ENCODE results near the gene C17orf113.

The C17orf113 gene

GRCh38 chr17:42075789-42076188, 25.4 kb upstream of the C17orf113 start:
- Histone ChIP-seq H2AFZ (ENCODE audit: low read depth, low read length) (no peak overlapping the region), H4K20me1 (ENCODE audit: insufficient read depth, low read length) (no peaks in the 10 kb centered on the region), H3K4me1 (ENCODE audit: insufficient read depth, low read length) (peaks cover 7% of the 10 kb centered on the region; the same call in 1 of the 2 replicates), H3K27ac (ENCODE audit: low read length) (no peak overlapping the region), H3K9ac (ENCODE audit: low read depth, low read length) (no peak overlapping the region), H3K36me3 (ENCODE audit: insufficient read depth, low read length) (no peaks in the 10 kb centered on the region), H3K9me3 (ENCODE audit: insufficient read depth, low read length, severe bottlenecking) (no peaks in the 10 kb centered on the region), H3K27me3 (ENCODE audit: insufficient read depth, low read length, poor library complexity) (peaks cover 18% of the 10 kb centered on the region), H3K4me2 (ENCODE audit: insufficient read depth, low read length) (no peak overlapping the region), H3K4me3 (ENCODE audit: low read depth in 1 of 2, low read length in 2 of 2) (no peak overlapping the region), H3K79me2 (ENCODE audit: insufficient read depth, low read length) (no peaks in the 10 kb centered on the region)
- TF ChIP-seq EZH2 (IDR thresholded peaks at IDR 0.05; ENCODE audit: borderline replicate concordance, low read depth, low read length, severe bottlenecking) (no peak), CTCF (IDR thresholded peaks at IDR 0.05; ENCODE audit: borderline replicate concordance, extremely low read depth, low read length, poor library complexity, severe bottlenecking) (no peak)
- DNase-seq, result no peak
- ATAC-seq (ENCODE audit: insufficient read depth, low read depth), result no peak

GRCh38 chr17:42072323-42073187, 22.2 kb upstream of the C17orf113 start:
- Histone ChIP-seq H3K4me3 (ENCODE audit: low read depth in 1 of 2, low read length in 2 of 2) (no peak overlapping the region; a peak in 1 of 4 replicates), H3K27me3 (ENCODE audit: insufficient read depth, low read length, poor library complexity) (peaks cover 18% of the 10 kb centered on the region), H3K4me1 (ENCODE audit: insufficient read depth, low read length) (peaks cover 7% of the 10 kb centered on the region; the same call in 1 of the 2 replicates), H3K79me2 (ENCODE audit: insufficient read depth, low read length) (no peaks in the 10 kb centered on the region), H4K20me1 (ENCODE audit: insufficient read depth, low read length) (no peaks in the 10 kb centered on the region), H3K27ac (ENCODE audit: low read length) (no peak overlapping the region), H3K36me3 (ENCODE audit: insufficient read depth, low read length) (no peaks in the 10 kb centered on the region), H3K9me3 (ENCODE audit: insufficient read depth, low read length, severe bottlenecking) (no peaks in the 10 kb centered on the region), H2AFZ (ENCODE audit: low read depth, low read length) (no peak overlapping the region), H3K9ac (ENCODE audit: low read depth, low read length) (no peak overlapping the region), H3K4me2 (ENCODE audit: insufficient read depth, low read length) (no peak overlapping the region)
- DNase-seq (no peak), ATAC-seq (ENCODE audit: insufficient read depth, low read depth) (no peak)
- TF ChIP-seq CTCF (IDR thresholded peaks at IDR 0.05; ENCODE audit: borderline replicate concordance, extremely low read depth, low read length, poor library complexity, severe bottlenecking), result no peak
- no peak for TF ChIP-seq EZH2 (IDR thresholded peaks at IDR 0.05; ENCODE audit: borderline replicate concordance, low read depth, low read length, severe bottlenecking)

- peaks cover 18% of the 10 kb centered on the region for H3K27me3 ChIP-seq (ENCODE audit: insufficient read depth, low read length, poor library complexity)
- H2AFZ ChIP-seq (ENCODE audit: low read depth, low read length), result no peak overlapping the region
- H3K9me3 ChIP-seq (ENCODE audit: insufficient read depth, low read length, severe bottlenecking), result no peaks in the 10 kb centered on the region
- H3K79me2 ChIP-seq (ENCODE audit: insufficient read depth, low read length), result no peaks in the 10 kb centered on the region
- H3K27ac ChIP-seq (ENCODE audit: low read length), result no peak overlapping the region
- H3K4me1 ChIP-seq (ENCODE audit: insufficient read depth, low read length), result peaks cover 10% of the 10 kb centered on the region; the same call in 1 of the 2 replicates
- H3K36me3 ChIP-seq (ENCODE audit: insufficient read depth, low read length), result no peaks in the 10 kb centered on the region
- ATAC-seq (ENCODE audit: insufficient read depth, low read depth) (no peak), DNase-seq (no peak)
- no peak overlapping the region for H3K4me3 ChIP-seq (ENCODE audit: low read depth in 1 of 2, low read length in 2 of 2)
- H3K4me2 ChIP-seq (ENCODE audit: insufficient read depth, low read length), result no peak overlapping the region
- TF ChIP-seq CTCF (IDR thresholded peaks at IDR 0.05; ENCODE audit: borderline replicate concordance, extremely low read depth, low read length, poor library complexity, severe bottlenecking), result no peak
- no peak for TF ChIP-seq EZH2 (IDR thresholded peaks at IDR 0.05; ENCODE audit: borderline replicate concordance, low read depth, low read length, severe bottlenecking)
- H4K20me1 ChIP-seq (ENCODE audit: insufficient read depth, low read length), result no peaks in the 10 kb centered on the region
- no peak overlapping the region for H3K9ac ChIP-seq (ENCODE audit: low read depth, low read length)
These were observed 21.4 kb upstream of the C17orf113 start for GRCh38 chr17:42071810-42072209.
